ENCODE measurements around the gene NHLRC4. TPM values are rescaled to one million over a fixed set of nuclear protein-coding genes. Genes with fewer than 3 reads are reported as not detected.

The NHLRC4 gene
- total and polyA plus RNA-seq, 9 of the 15 experiments (the other 6 are each of a cell fraction or from before 2014, with no cell fraction given) = 0.24 to 3.7 (median 1.3) TPM; not detected in 2

- TF ChIP-seq ZNF707 (CRISPR knock-in tag; conservative IDR thresholded peaks at IDR 0.05) (no peak), HDAC6 (IDR thresholded peaks at IDR 0.05; ENCODE audit: low read depth, low read length) (no peak), ARID2 (IDR thresholded peaks at IDR 0.05) (no peak), TSHZ1 (CRISPR knock-in tag; IDR thresholded peaks at IDR 0.05) (no peak), TAF7 (tag; IDR thresholded peaks at IDR 0.05) (no peak), ZBTB2 (IDR thresholded peaks at IDR 0.05) (no peak), FIP1L1 (IDR thresholded peaks at IDR 0.05; ENCODE audit: low read depth, low read length, poor library complexity, severe bottlenecking) (peak; percentile 40), ZNF12 (CRISPR knock-in tag; IDR thresholded peaks at IDR 0.05) (no peak), MYNN (IDR thresholded peaks at IDR 0.05) (peak; percentile 51; the same call in 1 of the 2 replicates), MYNN (CRISPR knock-in tag; IDR thresholded peaks at IDR 0.05) (no peak), ZBTB11 (CRISPR knock-in tag; IDR thresholded peaks at IDR 0.05) (peak in 2 of 3 experiments; percentile 27 to 84; a peak in 3 of 6 replicates), MCM5 (IDR thresholded peaks at IDR 0.05; ENCODE audit: low read depth) (no peak), POLR2H (tag; IDR thresholded peaks at IDR 0.05; ENCODE audit: low read depth) (peak; percentile 35; the same call in 1 of the 2 replicates), ELF1 (tag; IDR thresholded peaks at IDR 0.05) (no peak; the same call in 1 of the 2 replicates), KLF6 (CRISPR knock-in tag; IDR thresholded peaks at IDR 0.05; ENCODE audit: borderline replicate concordance) (no peak), THRAP3 (IDR thresholded peaks at IDR 0.05; ENCODE audit: borderline replicate concordance) (no peak), PTBP1 (IDR thresholded peaks at IDR 0.05; ENCODE audit: low read depth, low read length) (no peak)
- TF ChIP-seq, protein P1, sequence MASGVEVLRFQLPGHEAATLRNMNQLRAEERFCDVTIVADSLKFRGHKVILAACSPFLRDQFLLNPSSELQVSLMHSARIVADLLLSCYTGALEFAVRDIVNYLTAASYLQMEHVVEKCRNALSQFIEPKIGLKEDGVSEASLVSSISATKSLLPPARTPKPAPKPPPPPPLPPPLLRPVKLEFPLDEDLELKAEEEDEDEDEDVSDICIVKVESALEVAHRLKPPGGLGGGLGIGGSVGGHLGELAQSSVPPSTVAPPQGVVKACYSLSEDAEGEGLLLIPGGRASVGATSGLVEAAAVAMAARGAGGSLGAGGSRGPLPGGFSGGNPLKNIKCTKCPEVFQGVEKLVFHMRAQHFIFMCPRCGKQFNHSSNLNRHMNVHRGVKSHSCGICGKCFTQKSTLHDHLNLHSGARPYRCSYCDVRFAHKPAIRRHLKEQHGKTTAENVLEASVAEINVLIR (CRISPR knock-in tag; IDR thresholded peaks at IDR 0.05) = no peak
These were observed 38.4 kb upstream of the NHLRC4 start (continued) for GRCh38 chr16:528111-529011.
